SK-MEL-5 (cell line): Measurements from ENCODE around the gene RCVRN. TPM values are rescaled to one million over a fixed set of nuclear protein-coding genes. Genes with fewer than 3 reads are reported as not detected.

Experiments
- DNase-seq: peaks from one replicate; pipeline ENCODE4 v3.0.0-alpha.2; 2016; ENCODE audit warnings: low read depth, low spot score
- in situ Hi-C: cut with HindIII; loops from 2 replicates; pipeline ENCODE4 v1.10.0; 2016; ENCODE audit warnings: low sequenced_read_pairs, high pct_unique_total_duplicates, low pct_unique_long_range_greater_than_20kb
- total RNA-seq: library from RNA; depleted of rRNA; stranded (reverse); fragments of >200 nt; shearing (Covaris generic); gene quantifications from 2 replicates; pipeline ENCODE4 v1.2.3, GENCODE V29; 2014; rRNA removed

RCVRN gene
- total RNA-seq, 1 experiment from 2014 or later: not detected

- in situ Hi-C loops: no loop called here
- no peak for DNase-seq
Measured at GRCh38 chr17:9878356-9878755, 26.7 kb downstream of the RCVRN start.

DNA sequence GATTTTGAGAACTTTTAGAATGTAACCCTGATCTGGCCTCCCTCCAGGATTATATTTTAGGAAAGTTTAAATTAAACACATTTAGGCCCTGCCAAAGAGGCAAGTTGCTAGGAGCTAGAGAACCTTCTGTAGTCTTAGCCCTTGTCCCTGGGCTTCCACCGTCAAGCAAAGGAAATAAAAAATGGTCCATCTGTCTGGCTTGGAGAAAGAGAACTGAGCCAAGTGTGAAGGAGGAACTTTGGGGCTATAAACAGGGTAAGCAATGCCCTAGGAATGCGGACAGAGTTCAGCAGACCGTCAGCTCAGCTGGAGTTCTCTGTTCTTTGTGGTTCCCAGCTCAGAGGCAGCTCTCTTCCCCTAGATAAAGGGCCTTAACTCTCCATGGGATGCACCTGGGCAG lies 29.6 kb downstream of the RCVRN start:
- no peak for DNase-seq
- in situ Hi-C loops: no loop called here

DNA sequence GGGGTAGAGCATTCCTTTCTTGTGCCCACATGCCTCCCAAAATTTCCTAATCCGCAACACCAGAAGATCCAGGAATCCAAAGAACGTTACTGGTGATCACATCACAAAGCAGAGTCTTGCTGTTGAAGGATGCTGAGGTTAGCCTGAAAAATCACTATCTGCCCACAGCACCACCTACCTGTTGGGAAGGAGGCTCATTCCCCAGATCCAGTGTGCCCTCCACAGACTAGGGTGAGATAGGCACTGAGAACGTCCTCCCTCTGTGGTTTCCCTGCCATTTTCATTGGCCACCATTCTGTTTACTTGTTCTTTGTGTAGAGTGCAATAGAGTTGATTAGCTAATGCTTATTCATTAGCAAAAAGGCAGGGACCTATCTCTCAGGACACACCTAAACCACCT lies 30.3 kb downstream of the RCVRN start:
- no peak for DNase-seq
- in situ Hi-C loops: no loop called here

- no peak for DNase-seq
- in situ Hi-C loops: no loop called here
Measured at GRCh38 chr17:9872852-9873251, 32.2 kb downstream of the RCVRN start.

- DNase-seq: no peak
- in situ Hi-C loops: no loop called here
Measured at GRCh38 chr17:9868552-9868951, 36.5 kb downstream of the RCVRN start.

GRCh38 chr17:9865586-9865985 lies 39.5 kb downstream of the RCVRN start:
- DNase-seq: no peak
- in situ Hi-C loops: no loop called here

GRCh38 chr17:9862949-9863348 lies 42.1 kb downstream of the RCVRN start:
- DNase-seq: no peak
- in situ Hi-C loops: no loop called here

DNA sequence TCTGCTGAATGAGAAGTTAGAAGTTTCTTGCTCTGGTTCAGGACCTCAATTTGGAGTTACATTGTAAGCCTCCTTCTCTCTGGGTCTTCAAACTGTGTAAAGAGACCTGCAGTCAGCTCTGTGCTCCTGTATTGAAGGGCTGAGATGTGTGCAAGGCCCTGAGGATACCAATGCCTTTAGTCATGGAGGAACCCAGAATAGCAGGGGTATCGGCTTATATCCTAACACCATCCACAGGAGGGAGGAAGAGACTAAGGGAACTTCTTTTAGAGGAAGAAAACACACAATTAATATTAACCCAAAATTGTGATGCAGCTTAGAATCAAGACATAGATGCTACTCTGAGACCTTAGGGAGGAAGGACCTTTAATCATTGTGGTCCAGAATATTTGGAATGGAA lies 42.9 kb downstream of the RCVRN start:
- in situ Hi-C loops: no loop called here
- no peak for DNase-seq

DNA sequence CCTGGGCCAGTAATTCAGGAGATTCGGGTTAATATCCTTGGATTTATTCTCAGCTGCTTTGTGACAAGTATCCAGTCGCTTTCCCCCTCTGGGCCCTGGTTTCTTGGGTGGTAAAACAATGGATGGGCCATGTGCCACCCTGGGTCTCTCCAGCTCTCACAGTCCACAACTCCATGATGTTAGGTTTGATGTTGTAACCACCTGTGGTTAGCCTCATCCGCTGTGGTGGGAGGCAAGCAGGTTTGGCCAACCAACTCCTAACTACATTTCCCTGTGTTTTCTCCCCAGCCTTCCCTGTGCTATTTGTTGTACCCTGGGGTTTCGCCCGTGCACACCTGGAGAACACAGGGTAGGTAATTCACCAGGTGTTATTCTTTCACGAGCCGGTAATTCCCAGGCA lies 44.2 kb downstream of the RCVRN start:
- in situ Hi-C loops: no loop called here
- DNase-seq: no peak

GRCh38 chr17:9859781-9860180 lies 45.3 kb downstream of the RCVRN start:
- DNase-seq: no peak
- in situ Hi-C loops: no loop called here

DNA sequence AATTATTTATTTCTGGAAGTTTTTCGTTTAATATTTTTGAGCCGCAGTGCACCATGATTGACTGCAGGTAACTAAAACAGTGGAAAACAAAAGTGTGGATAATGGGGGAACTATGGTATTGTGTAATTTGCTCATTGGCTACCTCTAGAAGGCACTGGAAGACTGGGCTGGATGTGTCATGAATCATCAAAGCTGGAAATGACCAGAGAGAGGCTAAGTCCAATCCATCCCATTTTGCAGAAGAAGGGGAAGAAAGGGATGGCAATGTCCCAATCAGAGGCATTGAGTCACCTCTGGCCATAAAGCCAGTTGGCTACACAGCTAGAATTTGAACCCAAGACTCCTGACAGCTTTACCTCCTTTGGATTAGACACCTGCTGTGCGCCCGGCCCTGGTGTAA lies 50.0 kb downstream of the RCVRN start:
- no peak for DNase-seq
- in situ Hi-C loops: no loop called here

- in situ Hi-C loops: no loop called here
- DNase-seq: no peak
Measured at GRCh38 chr17:9854255-9854654, 50.8 kb downstream of the RCVRN start.

DNA sequence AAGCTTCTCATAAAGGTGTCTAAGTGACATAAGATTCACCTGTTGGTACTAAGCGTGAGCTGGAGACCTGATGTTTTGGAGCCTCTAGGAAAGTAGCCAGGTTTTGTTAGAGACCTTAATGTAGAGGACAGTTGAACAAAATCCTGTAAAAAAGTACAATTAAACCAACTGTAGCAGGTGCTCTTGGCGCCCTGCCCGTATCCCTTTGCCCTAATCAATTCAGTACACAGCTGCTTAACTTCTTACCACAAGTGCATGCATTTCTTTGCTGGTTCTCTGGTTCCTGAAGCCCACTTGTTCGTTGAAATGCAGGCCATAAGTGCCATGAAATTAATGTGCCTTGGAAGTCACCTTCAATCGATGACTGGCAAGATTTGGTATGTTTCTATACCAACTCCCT lies 54.9 kb downstream of the RCVRN start:
- no peak for DNase-seq
- in situ Hi-C loops: no loop called here

Other genes with a start within 250 kb of the RCVRN start
- not detected in 2 replicates for gene DHRS7C, start 113.7 kb downstream of the RCVRN start, total RNA-seq
- gene GSG1L2, start 83.2 kb downstream of the RCVRN start, total RNA-seq: not detected in 2 replicates
- not detected in 2 replicates for gene GLP2R, start 79.3 kb downstream of the RCVRN start, total RNA-seq